ENCODE results near the gene OR4D6. TPM values are rescaled to one million over a fixed set of nuclear protein-coding genes. Genes with fewer than 3 reads are reported as not detected.

Gene OR4D6
- polyA plus RNA-seq, result not detected in 2 replicates

GRCh38 chr11:59456661-59457060, at the start of gene OR4D6:
Gene OR4D6, plus strand, starts transcription at chr11:59456961. Its CDS starts 0 bp downstream, at chr11:59456961.

GRCh38 chr11:59426361-59427067, 30.2 kb upstream of the OR4D6 start, which contains the start of gene OR5A2:
Gene OR5A2, minus strand, starts transcription at chr11:59426413. Its CDS starts 3,460 bp downstream, at chr11:59422953.

GRCh38 chr11:59436169-59436568, 20.6 kb upstream of the OR4D6 start, which contains the start of gene OR5A1:
Gene OR5A1, plus strand, starts transcription at chr11:59436469. Its CDS starts 6,700 bp downstream, at chr11:59443169.

GRCh38 chr11:59473015-59473414, 16.3 kb downstream of the OR4D6 start, which contains the start of gene OR4D10:
Gene OR4D10, plus strand, starts transcription at chr11:59473315. Its CDS starts 4,115 bp downstream, at chr11:59477430.

GRCh38 chr11:59503276-59503675, 46.5 kb downstream of the OR4D6 start, which contains the start of gene OR4D11:
Gene OR4D11, plus strand, starts transcription at chr11:59503576. Its CDS starts 0 bp downstream, at chr11:59503576.

Other genes starting within 250 kb of the OR4D6 start
- not detected in 2 replicates for gene MPEG1, start 244.0 kb upstream of the OR4D6 start, polyA plus RNA-seq
- not detected in 2 replicates for gene OR5AN1, start 98.1 kb upstream of the OR4D6 start, polyA plus RNA-seq
- not detected in 2 replicates for gene OR5A2, start 30.5 kb upstream of the OR4D6 start, polyA plus RNA-seq
- not detected in 2 replicates for gene OR5A1, start 20.5 kb upstream of the OR4D6 start, polyA plus RNA-seq
- gene OR4D10, start 16.4 kb downstream of the OR4D6 start, polyA plus RNA-seq, result not detected in 2 replicates
- gene OR4D11, start 46.6 kb downstream of the OR4D6 start, polyA plus RNA-seq, result not detected in 2 replicates
- not detected in 2 replicates for gene OR4D9, start 54.6 kb downstream of the OR4D6 start, polyA plus RNA-seq
- 12.5 and 14.9 TPM in 2 replicates for gene OSBP, start 158.8 kb downstream of the OR4D6 start, polyA plus RNA-seq
- 1.9 and 4.1 TPM in 2 replicates for gene PATL1, start 212.1 kb downstream of the OR4D6 start, polyA plus RNA-seq